Forelimb muscle (tissue), 1 donor: ENCODE data around the gene SNED1. TPM values are rescaled to one million over a fixed set of nuclear protein-coding genes. Genes with fewer than 3 reads are reported as not detected.
"Not testable (repeated sequence)": the region's sequence is repeated elsewhere in the genome, so short reads cannot be mapped to it uniquely, and the experiment has no call there.

Source experiments
- DNase-seq: peaks from one replicate; pipeline ENCODE4 v3.0.0-alpha.2; 2013; ENCODE audit warnings: low read depth
- polyA plus RNA-seq: library from polyadenylated mRNA; unstranded; fragments of 120-200 nt; gene quantifications from one replicate; pipeline ENCODE4 v1.2.1, GENCODE V29; 2013; ENCODE audit not compliant: insufficient read length

The SNED1 gene
- polyA plus RNA-seq, 1 donor = 3.6 TPM

- no peak for DNase-seq
Observed at GRCh38 chr2:241083091-241083415, 84.6 kb downstream of the SNED1 start.

DNA sequence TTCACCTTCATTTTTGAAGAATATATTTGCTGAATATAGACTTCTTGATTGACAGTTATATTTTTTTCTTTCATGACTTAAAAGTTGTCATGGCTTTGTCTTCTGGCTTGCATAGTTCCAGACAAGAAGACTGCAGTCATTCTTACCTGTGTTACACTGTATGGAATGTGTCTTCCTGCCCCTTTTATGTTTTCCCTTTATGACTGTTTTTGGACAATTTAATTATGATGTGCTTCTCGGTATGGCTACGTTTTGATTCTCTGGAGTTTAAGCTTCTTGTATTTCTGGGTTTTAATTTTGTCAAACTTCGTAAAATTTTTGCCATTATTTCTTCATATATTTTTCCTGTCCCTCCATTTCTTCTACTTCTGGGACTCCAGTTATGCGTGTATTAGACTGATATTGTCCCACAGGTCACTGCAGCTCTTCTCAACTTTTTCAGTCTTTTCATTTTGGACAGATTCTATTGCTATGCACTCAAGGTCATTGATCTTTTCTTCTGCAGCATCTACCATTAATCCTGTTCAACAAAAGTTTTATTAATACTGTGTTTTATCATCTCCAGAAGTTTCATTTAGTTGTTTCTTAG lies 86.5 kb downstream of the SNED1 start:
- DNase-seq = no peak

GRCh38 chr2:241087420-241088268 lies 89.2 kb downstream of the SNED1 start:
- no peak for DNase-seq

DNA sequence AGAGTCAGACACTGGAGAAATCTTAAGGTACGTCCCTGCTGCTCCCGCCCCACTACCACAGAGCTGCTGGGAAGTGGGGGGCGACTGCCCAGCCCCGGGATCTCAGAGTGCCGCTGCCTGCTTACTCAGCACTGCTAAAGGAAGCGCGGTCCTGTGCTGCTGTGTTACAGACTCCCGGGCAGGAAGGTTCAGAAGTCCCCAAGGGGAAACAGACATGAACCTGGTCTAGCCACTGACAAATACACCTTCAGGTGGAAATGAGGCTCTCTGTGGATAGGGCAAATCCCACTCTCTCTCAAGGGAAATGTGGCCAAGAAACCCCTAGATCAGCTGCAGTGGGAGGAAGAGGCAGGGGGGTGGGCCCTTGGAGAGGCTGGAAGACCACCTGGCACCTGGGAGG lies 90.0 kb downstream of the SNED1 start:
- no peak for DNase-seq

DNA sequence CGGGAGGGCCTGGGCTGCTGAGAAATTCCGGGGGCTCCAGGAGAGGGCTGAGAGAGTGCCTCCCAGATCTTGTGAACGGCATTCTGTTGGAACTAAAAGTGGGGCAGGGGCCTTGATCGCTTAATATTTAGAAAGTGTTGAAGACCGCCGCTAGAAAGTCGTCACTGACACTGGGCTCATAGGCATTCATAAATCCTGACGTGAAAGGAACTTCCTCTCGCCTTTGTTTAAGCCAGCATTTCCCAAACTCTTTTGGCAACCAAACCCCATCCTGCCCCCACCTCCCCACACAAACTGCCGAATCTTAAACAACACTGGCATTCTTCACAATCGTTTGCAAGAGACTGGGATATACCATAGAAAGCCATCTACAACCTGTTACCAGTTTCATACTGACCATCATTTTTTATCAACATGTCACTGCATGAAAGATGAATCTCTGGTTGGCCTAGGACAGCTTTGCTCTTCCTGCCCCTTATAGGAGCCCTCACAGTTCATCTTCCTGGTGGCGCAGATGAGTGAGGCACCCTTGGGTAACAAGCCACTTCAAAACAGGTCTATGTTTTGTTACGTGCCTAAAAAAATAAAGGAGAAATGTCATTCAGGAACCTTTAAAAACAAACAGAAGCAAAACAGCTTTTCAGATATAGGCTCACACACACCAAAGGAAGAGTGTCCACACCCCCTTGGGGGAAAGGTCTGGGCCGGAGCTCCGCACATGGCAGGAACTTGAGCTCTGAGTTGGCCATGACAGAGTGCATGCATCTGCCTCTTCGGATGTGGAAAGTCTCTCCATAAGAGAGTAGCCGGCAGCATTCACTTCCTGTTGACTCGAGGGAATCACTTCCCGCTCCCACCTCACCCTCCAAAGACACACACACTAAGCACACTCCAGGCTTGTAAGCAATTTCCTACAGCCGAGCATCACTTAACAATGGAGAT lies 90.6 kb downstream of the SNED1 start:
- no peak for DNase-seq

DNA sequence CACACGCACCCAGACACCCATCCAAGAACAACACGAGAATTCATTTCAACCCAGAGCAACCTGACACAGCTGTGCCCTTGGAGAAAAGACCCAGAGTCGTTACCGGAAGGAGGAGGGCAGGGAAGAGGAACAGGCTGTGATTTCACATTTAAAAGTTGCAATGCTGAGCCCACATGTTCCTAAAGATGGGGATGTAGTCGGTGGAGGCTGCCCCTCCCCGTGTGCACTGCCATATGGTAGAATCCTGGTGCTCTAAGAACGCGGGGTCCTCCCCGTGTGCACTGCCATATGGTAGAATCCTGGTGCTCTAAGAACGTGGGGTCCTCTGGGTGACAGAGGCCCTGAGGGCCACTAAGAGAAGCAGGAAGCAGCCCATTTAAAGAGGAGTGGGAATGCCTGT lies 92.8 kb downstream of the SNED1 start:
- no peak for DNase-seq

GRCh38 chr2:241091734-241092445 lies 93.5 kb downstream of the SNED1 start:
- no peak for DNase-seq

DNA sequence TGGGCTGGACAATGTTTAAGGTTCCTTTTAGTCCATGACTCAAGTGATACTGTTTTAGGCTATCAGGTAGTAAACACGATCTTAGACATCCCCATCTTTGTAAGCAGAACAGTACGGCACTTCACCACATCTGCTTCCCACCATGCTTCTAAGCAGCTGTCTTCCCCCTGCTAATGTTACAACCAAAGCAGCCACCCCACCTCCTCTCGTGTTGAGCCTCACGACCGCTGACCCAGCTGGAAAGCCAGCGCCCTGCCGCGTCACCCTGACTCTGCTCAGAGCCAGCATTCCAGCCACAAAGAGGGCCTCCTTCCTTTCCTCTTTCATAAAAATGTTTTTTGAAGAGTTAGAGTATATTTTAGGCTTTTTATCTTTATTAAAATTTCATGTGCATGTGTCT lies 94.3 kb downstream of the SNED1 start:
- no peak for DNase-seq

DNA sequence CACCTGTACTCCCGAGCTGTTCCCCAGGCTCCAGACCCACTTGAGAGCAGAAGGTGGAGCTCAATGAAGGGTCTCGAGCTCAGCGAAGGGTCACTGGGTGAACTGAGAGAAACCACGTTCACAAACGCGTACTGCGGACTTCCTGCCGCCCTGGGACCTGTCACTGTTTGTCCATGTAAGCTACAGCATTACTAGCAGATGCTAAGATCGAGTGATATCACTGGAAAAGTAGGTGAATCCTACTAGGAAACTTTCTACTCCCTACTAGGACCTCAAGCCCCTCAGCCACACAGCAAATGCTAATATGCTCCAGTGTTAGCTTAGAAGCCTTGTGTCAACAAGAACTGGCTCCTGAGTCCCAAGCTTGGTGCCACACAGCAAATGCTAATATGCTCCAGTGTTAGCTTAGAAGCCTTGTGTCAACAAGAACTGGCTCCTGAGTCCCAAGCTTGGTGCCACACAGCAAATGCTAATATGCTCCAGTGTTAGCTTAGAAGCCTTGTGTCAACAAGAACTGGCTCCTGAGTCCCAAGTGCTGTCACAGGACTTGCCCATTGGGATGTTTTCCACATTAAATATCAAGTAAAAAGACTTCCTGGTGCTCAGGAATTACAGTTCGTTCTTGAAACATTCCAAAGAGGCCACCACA lies 94.8 kb downstream of the SNED1 start:
- DNase-seq = not testable (repeated sequence)

- DNase-seq = no peak
Observed at GRCh38 chr2:241094172-241094571, 95.8 kb downstream of the SNED1 start.

DNA sequence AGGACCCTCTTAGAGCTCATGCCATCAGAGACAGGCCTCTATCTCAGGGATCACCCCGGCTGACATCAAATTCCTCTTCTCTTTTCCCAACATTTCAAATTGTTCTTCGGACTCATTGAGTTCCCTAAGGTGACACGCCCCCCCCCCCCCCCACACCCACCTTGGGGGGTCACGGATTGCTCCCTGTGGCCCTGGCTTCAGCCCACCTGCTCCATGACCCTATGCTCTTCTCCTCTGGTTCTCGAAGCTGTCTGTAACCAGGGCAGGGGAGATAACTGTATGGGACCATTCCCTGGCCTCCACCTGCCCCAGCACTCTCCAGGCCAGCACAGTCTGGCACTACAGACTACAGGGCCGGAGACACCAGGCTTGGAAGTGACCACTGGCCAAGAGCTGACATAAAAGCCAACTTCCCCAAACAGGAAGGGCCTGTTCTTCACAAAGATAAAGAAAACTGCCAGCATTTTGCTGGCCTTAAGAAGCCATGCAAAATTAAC lies 96.6 kb downstream of the SNED1 start:
- no peak for DNase-seq

GRCh38 chr2:241095594-241096290 lies 97.3 kb downstream of the SNED1 start:
- no peak for DNase-seq

DNA sequence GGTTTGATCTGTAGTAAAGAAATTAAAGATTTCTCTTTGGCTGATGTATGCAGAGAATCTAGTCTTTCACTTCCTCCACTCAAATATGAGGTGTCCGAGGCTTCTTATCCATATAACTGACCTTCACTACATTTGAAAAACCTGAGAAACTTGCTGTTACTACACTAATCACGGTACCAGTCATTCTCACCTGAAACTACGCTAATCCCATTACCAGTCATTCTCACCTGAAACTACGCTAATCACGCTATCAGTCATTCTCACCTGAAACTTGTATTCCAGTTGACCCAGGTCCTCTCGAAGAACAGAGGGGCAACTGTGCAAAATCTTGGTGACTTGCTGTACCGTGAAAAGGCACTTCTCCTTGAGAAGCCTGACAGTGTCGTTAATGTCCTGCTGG lies 98.6 kb downstream of the SNED1 start:
- DNase-seq = no peak

DNA sequence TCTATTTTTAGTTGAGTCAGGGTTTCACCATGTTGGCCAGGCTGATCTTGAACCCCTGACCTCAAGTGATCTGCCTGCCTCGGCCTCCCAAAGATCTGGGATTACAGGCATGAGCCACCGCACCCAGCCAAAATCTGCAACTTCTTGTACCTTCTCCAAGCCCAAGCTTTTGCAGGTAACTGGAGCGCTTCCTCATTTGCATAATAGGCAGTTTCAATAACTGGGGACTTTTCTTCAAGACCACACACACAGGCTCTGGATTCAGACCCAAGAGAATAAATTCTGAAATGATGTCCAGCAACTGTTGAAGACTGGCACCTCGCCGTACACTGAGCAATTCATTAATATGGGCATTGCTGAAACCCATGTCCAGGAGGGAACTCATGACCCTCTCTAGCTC lies 100.8 kb downstream of the SNED1 start:
- DNase-seq = no peak

GRCh38 chr2:241102239-241102803 lies 103.9 kb downstream of the SNED1 start, which contains the start of gene MTERF4:
MTERF4 (minus strand) TSS chr2:241102287; CDS start chr2:241102273, 14 bp downstream.
- peak; percentile 32 for DNase-seq

DNA sequence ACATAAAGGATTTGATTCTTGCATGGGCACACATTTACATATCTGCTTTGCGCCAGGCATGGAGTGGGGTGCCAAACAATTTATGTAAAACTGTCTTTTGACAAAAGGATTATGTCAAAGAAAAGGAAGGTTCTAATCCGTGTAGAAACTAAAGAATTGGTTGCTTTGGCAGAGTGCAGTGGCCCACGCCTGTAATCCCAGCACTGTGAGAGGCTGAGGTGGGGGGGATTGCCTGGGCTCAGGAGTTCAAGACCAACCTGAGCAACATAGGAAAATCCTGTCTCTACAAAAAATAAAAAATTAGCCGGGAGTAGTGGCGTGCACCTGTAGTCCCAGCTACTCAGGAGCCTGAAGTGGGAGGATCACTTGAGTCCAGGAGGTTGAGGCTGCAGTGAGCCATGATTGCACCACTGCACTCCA lies 104.8 kb downstream of the SNED1 start:
- DNase-seq = no peak

- DNase-seq = not testable (repeated sequence)
Observed at GRCh38 chr2:241104611-241105010, 106.2 kb downstream of the SNED1 start.

- no peak for DNase-seq
Observed at GRCh38 chr2:241105641-241106040, 107.2 kb downstream of the SNED1 start.

DNA sequence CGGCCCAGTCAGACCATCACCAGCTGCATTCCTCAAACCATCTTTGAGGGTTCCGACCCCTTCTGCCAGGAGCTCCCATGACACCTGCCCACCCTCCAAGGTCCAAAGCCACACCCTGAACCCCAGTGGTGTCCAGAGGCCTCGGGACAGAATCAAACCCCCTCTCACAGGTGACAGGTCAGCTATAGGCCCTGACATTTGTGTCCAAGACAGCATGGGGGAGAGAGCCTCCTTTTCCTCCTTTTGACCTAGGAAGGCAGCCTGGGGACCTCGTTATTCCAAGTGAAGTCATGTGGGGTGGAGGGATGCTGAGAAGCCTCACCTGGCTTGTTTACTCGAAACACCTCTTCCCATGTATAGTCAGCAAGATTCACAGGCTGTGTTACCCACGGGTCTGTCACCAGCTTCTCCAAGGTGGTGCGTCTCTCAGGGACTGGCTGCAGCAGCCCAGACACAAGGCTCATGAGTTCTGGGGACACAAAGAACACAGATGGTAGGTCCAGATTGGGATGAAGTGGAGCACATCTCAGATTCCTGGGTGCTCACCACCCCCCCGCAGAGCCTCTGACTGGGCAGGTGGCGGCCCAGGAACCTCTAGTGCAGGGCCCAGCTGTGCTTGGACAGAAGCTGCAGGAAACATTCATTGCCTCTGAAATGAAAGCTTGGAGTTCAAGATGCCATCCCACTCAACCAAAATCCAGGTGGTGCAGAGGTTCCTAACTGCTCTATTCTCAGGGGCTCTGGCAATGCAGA lies 108.8 kb downstream of the SNED1 start:
- no peak for DNase-seq
